GM19043 (cell line): ENCODE data around the gene SERPINI1.
"Not testable (repeated sequence)": the region's sequence is repeated elsewhere in the genome, so short reads cannot be mapped to it uniquely, and the experiment has no call there.

Experiments used
- ATAC-seq: cut with Tn5 transposase; IDR thresholded peaks from one replicate; pipeline ENCODE4 v1.9.1; 2021; ENCODE audit warnings: low read depth; ENCODE audit not compliant: unreplicated experiment

SERPINI1 gene

DNA sequence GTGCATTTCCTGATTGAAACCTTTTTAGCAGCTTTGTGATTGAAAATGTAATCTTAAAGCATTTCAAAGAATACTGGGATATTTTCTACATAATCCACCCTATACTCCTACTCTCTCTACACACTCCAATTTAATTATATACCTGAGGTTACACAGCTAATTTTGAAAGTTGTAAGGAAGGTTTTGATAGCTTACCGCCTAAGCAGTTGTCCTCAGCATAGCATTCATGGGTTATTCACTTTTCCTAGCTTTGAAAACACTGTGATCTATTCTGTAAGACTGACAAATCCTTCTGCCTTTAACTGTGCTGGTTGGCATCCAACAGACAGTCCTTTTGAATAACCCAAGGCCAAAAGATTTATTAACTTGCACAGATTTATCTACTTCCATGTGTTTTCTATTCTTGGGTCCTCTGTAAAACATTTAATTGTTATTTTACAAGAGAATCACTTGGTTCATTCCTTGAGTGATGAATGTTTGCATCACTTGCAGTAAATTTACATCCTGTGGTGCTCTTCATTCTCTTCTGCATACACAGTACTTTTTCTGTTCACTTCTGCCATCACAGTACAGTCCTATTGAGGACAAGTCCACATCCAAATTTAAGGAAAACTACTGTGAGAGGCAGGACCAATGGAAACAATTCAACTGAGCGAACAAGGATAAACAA lies 44.8 kb downstream of the SERPINI1 start:
- no peak for ATAC-seq

DNA sequence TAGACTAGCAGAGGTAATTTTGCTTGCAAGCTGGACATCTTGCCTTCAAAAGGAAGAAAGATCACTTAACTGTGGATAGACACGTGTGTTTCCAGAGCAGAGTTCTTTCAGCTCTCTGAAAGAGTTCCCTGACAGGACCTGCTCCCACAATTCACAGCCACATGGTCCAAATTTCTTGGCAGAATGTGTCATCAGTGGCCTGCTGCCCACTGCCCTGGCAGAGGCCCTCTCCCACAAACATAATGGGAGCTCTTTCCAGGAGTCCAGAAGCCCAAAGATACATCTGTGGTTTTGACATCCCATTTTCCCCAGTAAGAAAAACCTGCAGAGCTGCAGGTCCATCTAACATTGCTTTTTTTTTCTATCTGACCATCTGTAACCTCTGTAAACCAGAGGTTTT lies 48.3 kb downstream of the SERPINI1 start:
- no peak for ATAC-seq

DNA sequence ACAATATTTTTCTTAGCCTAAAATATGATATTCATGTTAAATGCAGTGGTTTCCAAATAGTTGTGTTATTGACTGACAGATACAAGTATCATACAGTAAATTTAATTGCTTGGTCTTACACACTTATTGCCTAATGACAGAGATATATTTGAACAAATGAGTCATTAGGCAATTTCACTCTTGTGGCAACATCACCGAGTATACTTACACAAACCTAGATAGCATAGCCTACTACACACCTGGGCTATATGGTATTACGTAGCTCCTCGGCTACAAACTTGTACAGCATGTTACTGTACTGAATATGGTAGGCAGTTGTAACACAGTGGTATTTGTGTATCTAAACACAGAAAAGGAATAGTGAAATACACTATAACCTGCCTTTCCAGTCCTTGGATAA lies 50.3 kb downstream of the SERPINI1 start:
- no peak for ATAC-seq

DNA sequence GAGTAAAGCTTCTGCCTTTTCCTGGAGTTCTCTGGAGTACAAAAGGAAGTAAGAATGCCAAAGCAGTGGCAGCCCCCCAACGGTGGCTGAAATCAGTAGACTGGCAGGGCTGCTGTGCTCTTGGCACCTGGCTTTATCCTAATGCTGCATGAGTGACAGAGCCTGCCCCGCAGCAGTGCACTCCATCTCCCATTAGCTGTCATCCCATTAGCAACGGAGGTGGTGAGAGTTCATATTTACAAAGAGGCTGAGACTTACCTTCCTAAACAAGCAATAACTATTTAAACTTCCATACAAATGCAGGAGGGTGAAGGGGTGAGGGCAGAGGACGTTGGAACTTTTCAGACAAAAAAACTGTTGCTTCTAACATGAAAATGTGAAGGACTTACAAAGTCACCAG lies 51.9 kb downstream of the SERPINI1 start:
- no peak for ATAC-seq

DNA sequence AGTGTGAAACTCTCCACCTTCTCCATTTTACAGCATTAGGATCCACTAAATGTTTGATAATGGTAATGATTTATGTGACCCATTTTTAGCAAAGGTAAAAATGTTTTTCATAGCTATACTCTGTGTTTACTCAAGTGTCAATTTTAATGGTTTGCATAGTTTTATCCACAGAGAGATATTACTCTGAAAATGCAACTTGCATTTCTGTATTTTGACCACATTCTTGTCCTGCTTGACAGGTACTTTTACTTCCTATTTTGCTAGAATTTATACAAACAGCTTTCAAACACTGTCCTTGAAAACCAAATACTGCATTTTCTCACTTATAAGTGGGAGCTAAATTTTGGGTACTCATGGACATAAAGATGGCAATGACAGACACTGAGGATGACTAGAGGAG lies 62.9 kb downstream of the SERPINI1 start:
- peak; percentile 65 for ATAC-seq

DNA sequence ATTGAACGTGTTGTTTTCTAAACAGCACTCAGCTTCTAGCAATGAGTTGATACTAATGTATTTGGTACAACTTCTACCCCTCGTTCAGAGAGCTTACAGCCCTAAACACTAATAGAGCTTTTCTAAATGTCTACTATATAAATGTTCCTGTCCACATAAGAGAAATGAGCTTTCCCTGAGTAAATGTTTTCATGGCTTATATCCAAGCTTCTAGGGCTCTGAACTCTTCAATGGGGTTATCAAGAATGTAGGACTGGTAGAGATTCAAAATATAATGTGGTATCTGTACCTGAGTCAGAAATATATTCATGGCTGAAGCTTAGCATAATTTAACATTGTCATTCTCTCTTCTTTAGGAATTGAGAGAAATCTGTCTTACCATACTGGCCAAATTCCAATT lies 73.4 kb downstream of the SERPINI1 start:
- ATAC-seq = no peak

DNA sequence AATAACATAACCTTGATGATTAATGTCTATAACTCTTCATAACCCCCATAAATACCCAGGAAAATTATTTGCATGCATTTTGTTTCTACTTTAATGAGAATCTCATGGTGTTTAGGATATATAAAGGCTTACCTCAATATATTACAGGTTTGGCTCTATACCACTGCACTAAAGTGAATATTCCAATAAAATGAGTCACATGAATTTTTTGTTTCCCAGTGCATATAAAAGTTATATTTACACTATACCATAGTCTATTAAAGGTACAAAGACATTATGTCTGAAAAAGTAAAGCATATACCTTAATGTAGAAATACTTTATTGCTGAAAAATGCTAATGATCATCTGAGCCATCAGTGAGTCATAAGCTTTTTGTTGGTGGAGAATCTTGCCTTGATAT lies 74.7 kb downstream of the SERPINI1 start:
- ATAC-seq = no peak

DNA sequence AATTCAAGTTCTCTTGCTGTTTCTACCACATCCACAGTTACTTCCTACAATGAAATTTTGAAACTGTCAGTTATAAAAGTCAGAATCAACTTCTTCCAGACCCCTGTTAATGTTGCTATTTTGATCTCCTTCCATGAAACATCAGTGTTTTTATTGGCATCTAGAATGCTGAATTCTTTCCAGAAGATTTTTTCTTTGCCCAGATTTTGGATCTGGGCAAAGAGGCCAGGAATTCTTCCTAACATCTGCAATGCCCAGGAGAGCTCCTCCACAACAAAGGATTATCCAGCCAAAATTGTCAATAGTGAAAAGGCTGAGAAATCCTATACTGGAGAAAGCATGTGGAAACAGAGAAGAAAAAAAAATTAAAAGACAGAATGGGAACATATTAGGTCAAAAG lies 75.5 kb downstream of the SERPINI1 start:
- no peak for ATAC-seq

DNA sequence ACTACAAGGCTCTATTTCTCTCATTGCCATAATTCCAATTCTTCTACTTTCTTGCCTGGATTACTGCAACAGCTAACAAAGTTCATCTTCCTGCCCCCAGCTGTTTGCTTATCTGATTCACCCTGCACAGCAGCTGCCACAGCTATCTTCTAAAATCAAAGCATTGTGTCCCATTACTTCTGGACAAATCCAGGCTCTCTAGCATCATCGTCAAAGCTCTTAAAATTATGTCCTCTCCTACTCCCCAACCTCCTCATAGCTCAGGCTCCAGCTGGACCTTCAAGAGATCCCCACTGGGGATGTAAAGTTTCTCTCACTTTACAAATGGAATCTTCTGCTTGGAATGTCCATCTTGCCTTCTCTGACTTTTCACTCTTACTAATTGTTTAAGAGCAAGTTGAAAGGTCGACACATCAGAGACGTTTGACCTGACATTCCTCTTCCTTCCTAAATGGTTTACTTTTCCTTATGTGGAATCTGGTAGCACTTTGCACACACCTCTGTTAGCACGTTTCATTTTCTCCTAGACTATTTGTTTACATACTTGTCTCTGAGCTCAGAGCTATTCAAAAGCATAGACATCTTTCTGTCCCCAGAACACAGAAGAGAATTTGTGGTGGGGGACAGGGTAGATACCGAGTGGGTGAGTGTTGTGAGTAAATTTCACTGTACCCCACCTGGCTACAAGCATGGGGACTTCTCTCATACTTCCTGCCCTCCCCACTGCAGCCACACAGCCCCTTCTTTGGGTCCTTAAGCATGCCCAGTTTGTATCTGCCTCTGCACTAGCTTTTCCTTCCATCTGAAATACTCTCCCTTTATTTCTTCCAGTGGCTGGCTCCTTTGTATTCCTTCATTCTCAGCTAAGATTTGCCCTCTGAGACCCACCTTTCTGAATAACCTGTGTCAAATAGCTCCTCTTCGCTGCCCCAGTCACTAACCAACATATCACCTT lies 77.9 kb downstream of the SERPINI1 start:
- ATAC-seq = no peak

DNA sequence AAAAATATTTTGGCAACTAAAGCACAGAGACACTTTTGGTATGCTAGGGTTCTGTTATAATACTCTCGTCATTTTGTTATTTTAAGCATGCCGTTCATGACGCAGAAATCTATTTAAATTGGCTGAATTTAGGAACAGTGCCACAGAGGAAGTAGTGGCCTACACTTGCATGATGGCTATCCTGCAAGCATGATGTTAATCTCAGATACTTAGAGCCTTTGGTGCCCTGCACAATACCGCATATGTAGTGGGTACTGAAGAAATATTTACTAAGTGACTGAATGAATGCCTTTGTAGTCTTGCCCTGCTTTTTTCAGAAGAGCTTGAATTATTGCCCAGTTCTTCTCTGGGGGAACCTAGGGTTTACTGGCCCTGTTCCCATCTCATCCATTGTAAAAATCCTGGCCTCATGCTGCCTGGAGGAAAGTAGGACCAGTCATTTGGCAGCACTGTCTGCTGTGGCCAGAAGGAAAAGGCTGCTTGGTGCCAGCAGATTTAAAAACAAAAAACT lies 79.0 kb downstream of the SERPINI1 start:
- no peak for ATAC-seq

DNA sequence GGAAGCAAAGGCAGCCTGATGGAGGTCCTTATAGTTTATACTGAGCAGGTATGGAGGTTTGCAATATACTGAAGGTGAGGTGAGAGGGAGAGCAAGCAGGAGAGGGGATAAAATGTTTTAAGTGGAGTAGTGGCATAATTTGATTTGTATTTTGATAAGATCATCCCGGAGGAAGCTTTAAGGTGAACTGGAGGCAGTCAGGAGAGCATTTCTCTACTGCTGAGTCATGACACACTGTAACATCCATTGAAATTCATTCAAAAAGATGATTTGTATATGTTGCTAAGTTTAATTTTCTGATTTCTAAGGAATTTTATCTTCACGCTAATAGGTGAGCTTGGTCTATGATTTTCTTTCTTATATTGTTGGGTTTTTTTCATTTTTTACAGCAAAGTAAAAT lies 81.4 kb downstream of the SERPINI1 start:
- no peak for ATAC-seq

DNA sequence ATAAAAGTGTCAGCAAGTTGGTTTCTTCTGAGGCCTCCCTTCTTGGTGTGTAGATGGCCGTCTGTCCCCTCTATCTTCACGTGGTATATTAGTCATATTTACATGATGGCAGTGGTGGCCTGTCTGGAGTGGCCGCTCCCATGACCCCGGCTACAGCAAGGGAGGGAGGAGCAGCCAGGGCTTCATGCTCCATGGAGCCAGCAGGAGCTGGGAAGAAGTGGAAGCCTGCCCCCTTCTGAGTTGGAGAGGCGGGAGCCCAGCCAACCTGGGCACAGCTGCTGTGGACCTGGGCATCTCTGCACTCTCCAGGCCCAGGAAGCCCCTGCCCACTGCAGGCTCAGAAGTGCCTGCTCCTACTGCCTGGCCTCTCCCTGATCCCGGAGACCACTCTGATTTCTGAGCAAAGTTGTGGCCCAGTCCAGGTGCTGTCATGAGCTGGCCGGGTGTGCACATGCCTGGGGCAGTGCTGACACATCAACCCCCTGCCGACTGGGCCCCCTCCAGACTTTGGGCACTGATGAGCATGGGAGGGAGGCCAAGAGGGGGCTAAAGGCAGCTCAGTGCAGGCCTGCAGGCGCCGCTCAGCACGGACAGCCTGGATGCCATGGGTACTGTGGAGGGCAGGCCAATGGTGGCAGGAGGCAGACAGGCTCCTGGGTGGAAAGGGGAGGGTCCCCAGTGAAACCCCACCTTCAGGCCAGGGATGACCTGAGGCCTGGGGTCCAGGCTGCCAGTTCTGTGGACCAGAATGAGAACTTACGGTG lies 84.8 kb downstream of the SERPINI1 start:
- ATAC-seq = no peak

DNA sequence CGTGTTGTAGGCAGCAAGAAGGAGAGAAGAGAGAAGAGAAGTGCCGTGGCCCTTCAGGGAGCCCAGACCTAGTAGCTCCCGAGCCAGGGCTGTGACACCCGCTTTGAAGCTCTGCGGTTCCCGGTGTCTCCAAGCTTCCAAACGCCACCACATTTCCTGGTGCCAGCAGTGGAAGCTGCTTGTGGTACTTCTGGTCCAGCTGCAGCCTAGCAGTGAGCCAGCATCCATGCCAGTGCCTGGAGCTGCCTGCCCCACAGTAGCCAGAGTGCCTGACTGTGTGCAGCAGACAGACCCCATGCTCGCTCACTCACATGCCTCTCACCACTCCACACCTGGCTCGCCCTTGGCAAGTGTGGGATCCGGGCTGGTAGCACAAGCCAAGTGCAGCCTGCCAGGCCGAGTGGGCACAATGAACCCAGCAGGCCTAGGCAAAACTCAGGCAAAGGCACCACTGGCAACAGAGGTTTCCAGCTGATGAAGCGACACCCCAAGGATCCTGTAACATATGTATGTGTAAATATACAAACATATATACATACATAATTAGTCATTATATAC lies 85.8 kb downstream of the SERPINI1 start:
- ATAC-seq = no peak

DNA sequence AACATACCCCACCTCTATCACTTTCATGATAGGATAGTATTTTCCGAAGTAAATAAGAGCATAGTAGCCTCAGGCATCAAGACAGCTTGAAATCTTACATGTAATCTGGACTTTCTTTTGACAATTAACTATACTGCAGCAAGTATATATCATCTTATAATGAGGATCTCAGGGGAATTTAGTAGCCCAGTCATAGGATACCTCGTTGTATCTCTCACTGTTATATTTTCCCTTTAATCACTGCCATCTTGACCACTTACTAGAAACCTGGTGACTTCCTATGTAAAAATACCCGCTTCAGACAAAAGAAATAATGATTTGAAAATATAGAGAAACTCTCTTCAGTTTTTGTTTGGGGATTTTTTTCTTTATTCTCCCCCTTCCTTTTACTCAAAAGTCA lies 88.2 kb downstream of the SERPINI1 start:
- ATAC-seq = no peak

DNA sequence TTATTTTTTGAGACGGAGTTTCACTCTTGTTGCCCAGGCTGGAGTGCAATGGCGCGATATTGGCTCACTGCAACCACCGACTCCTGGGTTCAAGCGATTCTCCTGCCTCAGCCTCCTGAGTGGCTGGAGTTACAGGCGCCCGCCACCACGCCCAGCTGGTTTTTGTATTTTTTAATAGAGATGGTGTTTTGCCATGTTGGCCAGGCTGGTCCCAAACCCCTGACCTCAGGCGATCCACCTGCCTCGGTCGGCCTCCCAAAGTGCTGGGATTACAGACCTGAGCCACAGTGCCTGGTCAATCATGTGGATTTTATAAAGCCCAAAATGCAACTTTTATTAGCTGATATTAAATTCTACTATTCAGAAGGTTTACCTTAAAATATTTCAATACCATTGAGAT lies 92.1 kb downstream of the SERPINI1 start:
- ATAC-seq = not testable (repeated sequence)

DNA sequence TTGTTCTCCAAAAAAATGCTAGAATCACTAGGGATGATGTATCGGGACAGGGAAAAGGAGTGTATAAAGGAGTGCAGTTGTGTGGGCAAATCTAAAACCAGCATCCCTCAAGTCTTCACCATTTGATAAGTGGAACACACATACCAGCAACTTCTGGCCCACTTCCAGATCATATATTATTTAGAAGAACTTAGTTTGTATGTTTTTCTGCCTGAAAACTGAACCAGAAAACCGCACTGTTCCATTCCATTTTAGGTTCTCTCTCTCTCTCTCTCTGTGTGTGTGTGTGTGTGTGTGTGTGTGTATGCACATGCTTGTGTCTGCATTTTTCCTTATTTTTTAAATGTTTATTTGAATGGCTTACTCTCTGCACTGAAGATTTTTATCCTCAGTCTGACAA lies 93.5 kb downstream of the SERPINI1 start:
- no peak for ATAC-seq

DNA sequence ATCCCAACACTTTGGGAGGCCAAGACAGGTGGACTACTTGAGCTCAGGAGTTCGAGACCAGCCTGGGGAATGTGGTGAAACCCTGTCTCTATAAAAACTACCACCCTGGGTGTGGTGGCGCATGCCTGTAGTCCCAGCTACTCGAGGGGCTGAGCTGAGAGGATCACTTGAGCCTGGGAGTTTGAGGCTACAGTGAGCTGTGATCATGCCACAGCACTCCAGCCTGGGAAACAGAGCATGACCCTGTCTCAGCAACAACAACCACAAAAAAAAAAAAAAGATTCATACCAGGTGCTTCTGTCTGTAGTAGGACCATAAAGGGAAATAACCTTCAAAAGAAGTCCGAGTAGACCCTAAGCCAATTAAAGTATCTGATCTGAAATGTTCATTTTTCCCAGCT lies 94.5 kb downstream of the SERPINI1 start:
- no peak for ATAC-seq

DNA sequence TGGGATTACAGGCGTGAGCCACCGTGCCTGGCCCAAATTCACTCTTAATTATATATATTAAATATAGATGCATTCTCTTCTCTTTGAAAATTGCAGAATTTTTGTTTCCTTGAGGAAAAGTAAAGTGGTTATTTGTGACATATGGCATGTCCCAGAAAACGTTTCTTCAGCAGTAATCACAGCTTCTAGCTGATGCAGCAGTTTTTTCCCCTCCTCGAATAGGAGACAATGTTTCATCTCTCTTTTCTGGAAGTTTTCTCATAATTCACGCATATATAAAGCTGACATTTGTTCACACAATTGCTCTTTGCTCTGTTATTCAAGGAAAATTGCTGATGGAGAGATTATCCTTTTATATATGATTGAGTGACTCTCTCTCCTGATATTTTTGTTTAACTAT lies 99.8 kb downstream of the SERPINI1 start:
- ATAC-seq = no peak

DNA sequence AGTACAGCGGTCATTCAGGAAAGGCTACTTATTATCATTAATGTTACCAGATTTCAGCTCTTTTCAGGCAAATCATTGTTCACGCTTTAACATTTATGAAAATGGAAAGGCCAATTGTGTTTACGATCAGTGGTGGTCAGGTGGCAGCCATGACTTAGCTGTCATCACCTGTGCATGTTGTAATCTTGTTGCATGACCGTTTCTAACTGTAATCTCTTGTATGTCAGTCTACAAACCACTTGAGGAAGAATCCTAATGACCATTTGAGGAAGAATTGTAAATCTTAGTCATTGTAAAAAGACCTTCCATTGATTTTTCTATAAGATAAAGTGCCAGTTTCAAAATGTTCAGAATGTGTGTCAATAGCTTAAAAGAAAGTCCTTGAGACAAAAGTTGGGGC lies 100.4 kb downstream of the SERPINI1 start:
- no peak for ATAC-seq

DNA sequence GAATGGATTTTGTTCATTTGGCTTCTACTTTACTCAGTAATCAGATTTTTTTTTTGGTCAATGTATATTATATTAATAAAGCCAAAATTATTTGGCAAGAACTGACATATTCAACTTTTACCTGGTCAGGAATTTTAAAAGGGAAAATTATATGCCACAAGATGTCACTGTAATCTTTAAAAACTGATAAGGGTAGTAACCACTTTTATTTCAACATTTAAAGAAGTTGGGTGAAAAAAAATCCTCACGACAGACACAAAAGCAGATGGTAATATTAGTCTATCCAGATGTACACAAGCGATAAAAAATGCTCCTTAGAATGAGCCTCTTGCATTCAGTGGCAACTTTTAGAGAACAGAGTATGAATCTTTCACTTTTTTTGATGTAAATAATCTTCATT lies 101.9 kb downstream of the SERPINI1 start:
- no peak for ATAC-seq
